IMR-90 (cell line): ENCODE results near the gene CAMP. TPM values are rescaled to one million over a fixed set of nuclear protein-coding genes. Genes with fewer than 3 reads are reported as not detected.

Experiments used
- ATAC-seq: fragments of 200-7000 bp; cut with Tn5 transposase; 2 replicates; pipeline ENCODE4 v1.9.1; 2020; ENCODE audit warnings: low read depth, mild to moderate bottlenecking, moderate library complexity
- BruUV-seq: library from RNA; stranded (reverse); fragments of 400-500 nt; replicated peaks from 2 replicates; lab custom pipeline; 2021; lab: Mats Ljungman, UMichigan
- CTCF ChIA-PET: fragments of 300-600 bp; formaldehyde crosslinking; extraction: SDS; loops from one replicate; lab custom pipeline; 2021; ENCODE audit warnings: antibody characterized with exemption; lab: Yijun Ruan, JAX
- POLR2A ChIA-PET: fragments of 300-600 bp; sonication (Branson Sonifier 250); formaldehyde crosslinking; loops from one replicate; lab custom pipeline; 2022; ENCODE audit warnings: antibody characterized with exemption; ENCODE audit not compliant: unreplicated experiment; lab: Charles Lee
- DNase-seq: peaks from one replicate; pipeline ENCODE4 v3.0.0; 2013
- H2AFZ ChIP-seq: replicated peaks from 2 replicates; pipeline ENCODE3; 2013; ENCODE audit warnings: low read length, mild to moderate bottlenecking; ENCODE audit not compliant: poor library complexity
- H2AK5ac ChIP-seq: 2 replicates; pipeline ENCODE4 v1.6.1; 2013; ENCODE audit warnings: low read depth, low read length, inconsistent platforms
- H2AK9ac ChIP-seq: replicated peaks from 2 replicates; pipeline ENCODE3; 2013; ENCODE audit warnings: mild to moderate bottlenecking, low read depth, low read length, moderate library complexity; ENCODE audit not compliant: poor library complexity
- H2BK120ac ChIP-seq: 2 replicates; pipeline ENCODE4 v1.6.1; 2013; ENCODE audit warnings: low read depth, low read length, inconsistent platforms
- H2BK15ac ChIP-seq: 3 replicates; pipeline ENCODE4 v1.6.1; 2013; ENCODE audit warnings: low read depth, low read length, inconsistent platforms
- H2BK20ac ChIP-seq: 2 replicates; pipeline ENCODE4 v1.6.1; 2013; ENCODE audit warnings: low read depth, mild to moderate bottlenecking, inconsistent platforms, low read length, moderate library complexity
- H2BK5ac ChIP-seq: 2 replicates; pipeline ENCODE4 v1.6.1; 2013; ENCODE audit warnings: mild to moderate bottlenecking, low read depth, low read length, inconsistent platforms; ENCODE audit not compliant: poor library complexity, severe bottlenecking
- H3K14ac ChIP-seq: replicated peaks from 2 replicates; pipeline ENCODE4 v1.6.1; 2013; ENCODE audit warnings: low read depth, low read length, inconsistent platforms
- H3K18ac ChIP-seq: 2 replicates; pipeline ENCODE4 v1.6.1; 2013; ENCODE audit warnings: low read depth, low read length, control low read depth
- H3K23ac ChIP-seq: 2 replicates; pipeline ENCODE4 v1.6.1; 2013; ENCODE audit warnings: low read depth, low read length, inconsistent platforms
- H3K27ac ChIP-seq: 2 replicates; pipeline ENCODE4 v1.5.1; 2013; ENCODE audit warnings: mild to moderate bottlenecking, control low read depth, low read length; ENCODE audit not compliant: insufficient read depth
- H3K27me3 ChIP-seq: 2 replicates; pipeline ENCODE4 v1.6.1; 2013; ENCODE audit warnings: low read length; ENCODE audit not compliant: control insufficient read depth, insufficient read depth
- H3K36me3 ChIP-seq: 2 replicates; pipeline ENCODE4 v1.6.1; 2013; ENCODE audit warnings: low read length, mixed read lengths; ENCODE audit not compliant: control insufficient read depth, insufficient read depth
- H3K4ac ChIP-seq: 2 replicates; pipeline ENCODE4 v1.6.1; 2013; ENCODE audit warnings: low read depth, low read length, inconsistent platforms
- H3K4me1 ChIP-seq: 2 replicates; pipeline ENCODE4 v1.6.1; 2013; ENCODE audit warnings: low read length, mixed read lengths; ENCODE audit not compliant: control insufficient read depth, insufficient read depth
- H3K4me2 ChIP-seq: 2 replicates; pipeline ENCODE4 v1.6.1; 2013; ENCODE audit warnings: low read depth, mild to moderate bottlenecking, control low read depth, low read length, moderate library complexity
- H3K4me3 ChIP-seq: 2 replicates; pipeline ENCODE4 v1.5.1; 2013; ENCODE audit warnings: low read depth, mild to moderate bottlenecking, control low read depth, low read length, moderate library complexity; ENCODE audit not compliant: insufficient read depth
- H3K56ac ChIP-seq: 2 replicates; pipeline ENCODE4 v1.6.1; 2013; ENCODE audit warnings: low read length, inconsistent platforms; ENCODE audit not compliant: insufficient read depth; ENCODE audit errors: extremely low read depth
- H3K79me1 ChIP-seq, 2 experiments: 2 replicates each; pipeline ENCODE4 v1.6.1; 2013; ENCODE audit warnings: low read length in 2 of 2, inconsistent platforms in 1 of 2, low read depth in 1 of 2
- H3K9ac ChIP-seq: 2 replicates; pipeline ENCODE4 v1.6.1; 2013; ENCODE audit warnings: low read depth, low read length, control low read depth
- H3K9me1 ChIP-seq: 2 replicates; pipeline ENCODE4 v1.6.1; 2013; ENCODE audit warnings: low read length, inconsistent platforms; ENCODE audit not compliant: insufficient read depth
- H3K9me3 ChIP-seq: 2 replicates; pipeline ENCODE4 v1.6.1; 2013; ENCODE audit warnings: low read length; ENCODE audit not compliant: control insufficient read depth, insufficient read depth
- H4K20me1 ChIP-seq: 2 replicates; pipeline ENCODE4 v1.6.1; 2013; ENCODE audit warnings: low read length, inconsistent platforms; ENCODE audit not compliant: insufficient read depth
- H4K5ac ChIP-seq: 2 replicates; pipeline ENCODE4 v1.6.1; 2013; ENCODE audit warnings: mild to moderate bottlenecking, low read depth, low read length, control low read depth
- H4K8ac ChIP-seq, 2 experiments: 2 replicates each; pipeline ENCODE4 v1.6.1; 2013; ENCODE audit warnings: low read depth in 2 of 2, low read length in 2 of 2, control low read depth in 1 of 2, inconsistent platforms in 1 of 2
- H4K91ac ChIP-seq: 2 replicates; pipeline ENCODE4 v1.6.1; 2013; ENCODE audit warnings: low read depth, low read length, inconsistent platforms; ENCODE audit not compliant: insufficient read depth
- CTCF ChIP-seq: conservative IDR thresholded peaks from 2 replicates; pipeline ENCODE4 v1.5.1; 2012; ENCODE audit warnings: mild to moderate bottlenecking, low read depth, low read length, improper control_type of control experiment
- MAFK ChIP-seq: IDR thresholded peaks from 2 replicates; pipeline ENCODE4 v1.6.1; 2012; ENCODE audit warnings: low read depth, low read length, improper control_type of control experiment
- WGBS, 2 experiments: methylation state at CpG; one replicate each; pipeline versions ENCODE4 v1.1.5 to v1.1.7; 2013; ENCODE audit warnings: missing lambda C conversion rate in 2 of 2; ENCODE audit not compliant: insufficient read length in 1 of 2; ENCODE audit errors: extremely low coverage in 2 of 2; 5-methylcytosine and 5-hydroxymethylcytosine counted together
- dilution Hi-C: fragments of 300-500 bp; cut with HindIII; formaldehyde crosslinking; loops from one replicate; pipeline ENCODE4 v1.14.3; 2018; ENCODE audit warnings: low sequenced_read_pairs; ENCODE audit not compliant: unreplicated experiment
- in situ Hi-C: fragments of 300-500 bp; cut with MboI; formaldehyde crosslinking; loops from 3 replicates; pipeline ENCODE4 v1.14.3; 2019; ENCODE audit warnings: low sequenced_read_pairs, inconsistent platforms, mixed read lengths
- intact Hi-C: fragments of 100-400 bp; cut with micrococcal nuclease; formaldehyde crosslinking; loops from 2 replicates; pipeline ENCODE4 v1.10.0; 2022
- polyA plus RNA-seq, 3 experiments: library from polyadenylated mRNA; depleted of rRNA; stranded (reverse); fragments of >200 nt; gene quantifications; 2 replicates each; pipeline ENCODE4 v1.2.3, GENCODE V29; 2012; ENCODE audit warnings: low replicate concordance in 1 of 3
- total RNA-seq: library from RNA; depleted of rRNA; stranded (reverse); fragments of >200 nt; gene quantifications from 2 replicates; pipeline ENCODE4 v1.2.3, GENCODE V29; 2012

CAMP gene
- total and polyA plus RNA-seq, 2 of the 4 experiments (the other 2 are of a cell fraction): not detected

- H3K4me3 ChIP-seq: peak overlapping the region; percentile 84
- H3K4me1 ChIP-seq: no peaks in the 10 kb centered on the region
- dilution Hi-C loops (no loop called here), intact Hi-C loops (no loop called here), in situ Hi-C loops (no loop called here)
- peaks cover 0 to 7% of the 10 kb centered on the region in 2 experiments; a peak in 1 of 4 replicates for H3K79me1 ChIP-seq
- H3K14ac ChIP-seq: no peak overlapping the region
- H2BK5ac ChIP-seq: no peak overlapping the region
- DNase-seq (no peak), ATAC-seq (peak; percentile 9)
- no peaks in the 10 kb centered on the region; the same call in 1 of the 2 replicates for H3K27me3 ChIP-seq
- H4K8ac ChIP-seq: peak overlapping the region; percentile 69 to 82; a peak in 3 of 4 replicates
- WGBS, 2 experiments: 0% methylated on average over 1 of the region's 20 CpGs; no CpG with 5 or more reads in 1 of the 2 experiments
- no peak overlapping the region for H2AK5ac ChIP-seq
- POLR2A ChIA-PET: no interaction called here
- no peak overlapping the region for H2BK20ac ChIP-seq
- H3K9ac ChIP-seq: no peak overlapping the region
- no peak overlapping the region for H3K4ac ChIP-seq
- no peaks in the 10 kb centered on the region for H4K20me1 ChIP-seq
- H3K56ac ChIP-seq: no peak overlapping the region
- no TSS peak for BruUV-seq
- no peaks in the 10 kb centered on the region; the same call in 1 of the 2 replicates for H3K36me3 ChIP-seq
- H2BK15ac ChIP-seq: no peak overlapping the region
- peak overlapping the region; percentile 56; the same call in 1 of the 2 replicates for H4K5ac ChIP-seq
- H3K9me1 ChIP-seq: no peaks in the 10 kb centered on the region
- H3K27ac ChIP-seq: no peak overlapping the region
- no peak overlapping the region for H4K91ac ChIP-seq
- H3K18ac ChIP-seq: no peak overlapping the region
- H2AFZ ChIP-seq: peak overlapping the region; percentile 100
- no peak overlapping the region for H2AK9ac ChIP-seq
- no peak overlapping the region for H2BK120ac ChIP-seq
- peak overlapping the region; percentile 79 for H3K4me2 ChIP-seq
- no peak overlapping the region for H3K23ac ChIP-seq
- TF ChIP-seq CTCF (no peak), MAFK (0 out of 2 replicates have a peak, but pooled peaks have one; percentile 3)
- H3K9me3 ChIP-seq: no peaks in the 10 kb centered on the region
- CTCF ChIA-PET: no interaction called here
These were observed 17.0 kb downstream of the CAMP start for GRCh38 chr3:48240000-48240963.
